GM18499 (cell line): ENCODE results near the gene MUC3A.
"Not testable (repeated sequence)": the region's sequence is repeated elsewhere in the genome, so short reads cannot be mapped to it uniquely, and the experiment has no call there.

Experiments used
- ATAC-seq: cut with Tn5 transposase; IDR thresholded peaks from one replicate; pipeline ENCODE4 v1.9.1; 2021; ENCODE audit warnings: moderate number of reproducible peaks; ENCODE audit not compliant: insufficient read depth, unreplicated experiment

Gene MUC3A

GRCh38 chr7:100949227-100949932, at the start of gene MUC3A:
TSS of gene MUC3A (plus strand) at chr7:100949534. CDS start at chr7:100949625, 91 bp downstream.
- no peak for ATAC-seq

GRCh38 chr7:100900978-100901377, 48.4 kb upstream of the MUC3A start:
- ATAC-seq: no peak

GRCh38 chr7:100901921-100902332, 47.4 kb upstream of the MUC3A start:
- ATAC-seq: no peak

- ATAC-seq: no peak
These were observed 46.7 kb upstream of the MUC3A start for GRCh38 chr7:100902638-100903037.

GRCh38 chr7:100908512-100908911, 40.8 kb upstream of the MUC3A start:
- no peak for ATAC-seq

GRCh38 chr7:100910443-100910842, 38.9 kb upstream of the MUC3A start:
- not testable (repeated sequence) for ATAC-seq

GRCh38 chr7:100911484-100911883, 37.9 kb upstream of the MUC3A start:
- no peak for ATAC-seq

- no peak for ATAC-seq
These were observed 35.0 kb upstream of the MUC3A start for GRCh38 chr7:100914208-100914878.

- no peak for ATAC-seq
These were observed 34.4 kb upstream of the MUC3A start for GRCh38 chr7:100914879-100915447.

- ATAC-seq: not testable (repeated sequence)
These were observed 30.0 kb upstream of the MUC3A start for GRCh38 chr7:100919335-100919734.

GRCh38 chr7:100919779-100920437, 29.4 kb upstream of the MUC3A start:
- ATAC-seq: not testable (repeated sequence)

- ATAC-seq: no peak
These were observed 28.3 kb upstream of the MUC3A start for GRCh38 chr7:100921039-100921438.

GRCh38 chr7:100923616-100924015, 25.7 kb upstream of the MUC3A start:
- not testable (repeated sequence) for ATAC-seq

GRCh38 chr7:100929808-100930174, 19.5 kb upstream of the MUC3A start:
- ATAC-seq: no peak

GRCh38 chr7:100933734-100934133, 15.6 kb upstream of the MUC3A start:
- ATAC-seq: no peak

- ATAC-seq: not testable (repeated sequence)
These were observed 14.0 kb upstream of the MUC3A start for GRCh38 chr7:100935381-100935780.

- not testable (repeated sequence) for ATAC-seq
These were observed 13.2 kb upstream of the MUC3A start for GRCh38 chr7:100936167-100936566.

- ATAC-seq: no peak
These were observed 7.1 kb upstream of the MUC3A start for GRCh38 chr7:100942045-100942774.

GRCh38 chr7:100943693-100944092, 5.6 kb upstream of the MUC3A start:
- no peak for ATAC-seq

- no peak for ATAC-seq
These were observed 5.2 kb upstream of the MUC3A start for GRCh38 chr7:100944138-100944537.
